HG03354 (cell line): ENCODE measurements around the gene OR13C5.
"Not testable (repeated sequence)": the region's sequence is repeated elsewhere in the genome, so short reads cannot be mapped to it uniquely, and the experiment has no call there.

Source experiments
- ATAC-seq: cut with Tn5 transposase; IDR thresholded peaks from one replicate; pipeline ENCODE4 v1.9.1; 2021; ENCODE audit warnings: mild to moderate bottlenecking; ENCODE audit not compliant: unreplicated experiment, poor library complexity, severe bottlenecking

OR13C5 gene

GRCh38 chr9:104599313-104599712 lies at the start of gene OR13C5:
Gene OR13C5, minus strand, starts transcription at chr9:104599413. Its CDS starts 0 bp downstream, at chr9:104599413.
- not testable (repeated sequence) for ATAC-seq

- no peak for ATAC-seq
These were observed 36.2 kb upstream of the OR13C5 start for GRCh38 chr9:104635456-104635855.

DNA sequence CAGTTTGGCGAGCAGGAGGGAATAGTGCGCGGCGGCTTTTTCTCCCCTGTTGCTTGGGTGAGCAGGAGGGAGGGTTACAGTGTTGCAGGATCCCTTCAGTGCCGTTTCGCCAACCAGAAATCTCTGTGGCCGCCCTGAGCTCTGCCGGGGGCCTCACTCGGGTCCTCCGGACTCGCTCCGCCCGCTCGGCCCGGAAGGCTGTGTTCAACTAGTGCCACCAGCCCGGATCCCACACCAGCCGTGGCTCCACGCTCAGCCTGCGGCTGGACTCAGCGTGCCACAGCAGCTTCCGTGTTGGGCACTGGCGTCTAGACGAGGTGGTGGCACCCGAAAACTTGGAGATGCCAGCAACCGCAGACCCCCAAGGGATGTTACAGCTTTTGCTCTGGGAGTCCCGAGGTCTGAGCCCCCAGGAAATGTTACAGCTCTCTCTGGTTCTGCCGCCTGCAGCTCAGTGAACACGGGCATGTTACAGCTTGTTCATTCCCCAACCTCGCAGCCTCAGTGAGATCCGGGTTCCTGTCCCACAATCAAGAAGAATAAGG lies 34.8 kb upstream of the OR13C5 start:
- no peak for ATAC-seq

- not testable (repeated sequence) for ATAC-seq
These were observed 26.8 kb upstream of the OR13C5 start for GRCh38 chr9:104625964-104626363.

DNA sequence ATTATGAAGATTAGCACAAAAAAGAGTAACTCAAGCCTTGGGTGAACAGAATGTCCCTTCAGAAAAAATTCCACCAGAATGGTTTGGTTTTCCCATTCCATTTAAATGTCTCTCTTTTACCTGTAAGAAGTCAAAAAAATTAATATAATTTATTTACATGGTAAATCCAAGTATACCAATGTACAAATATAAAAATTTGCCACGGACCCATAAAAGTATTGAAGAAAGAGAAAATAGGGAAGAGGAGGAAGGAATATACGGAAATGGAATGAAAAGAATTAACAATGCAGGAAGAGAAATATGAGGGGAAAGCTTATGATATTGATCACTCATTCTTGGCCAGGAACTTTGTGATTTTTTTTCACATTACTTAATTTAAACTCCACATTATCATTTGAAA lies 18.9 kb upstream of the OR13C5 start, which contains the start of gene OR13C9:
OR13C9 (minus strand) TSS at position 101 of the 400 bp plus-strand sequence; CDS start at position 101, 0 bp downstream.
- no peak for ATAC-seq

DNA sequence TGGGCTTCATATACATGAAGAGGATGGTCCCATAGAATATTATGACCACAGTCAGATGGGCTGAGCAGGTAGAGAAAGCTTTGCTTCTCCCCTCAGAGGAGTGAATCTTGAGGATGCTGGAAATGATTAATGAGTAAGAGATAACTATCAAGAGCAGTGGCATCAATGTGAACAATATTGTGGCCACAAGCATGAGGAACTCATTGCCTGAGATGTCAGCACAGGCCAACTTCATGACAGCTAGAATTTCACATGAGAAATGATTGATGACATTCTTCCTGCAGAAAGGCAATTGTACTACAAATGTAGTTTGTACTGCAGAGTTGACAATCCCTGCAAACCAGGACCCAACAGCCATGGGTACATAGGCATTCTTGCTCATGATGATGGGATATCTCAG lies 18.2 kb upstream of the OR13C5 start:
- peak; percentile 59 for ATAC-seq

GRCh38 chr9:104611213-104611612 lies 12.0 kb upstream of the OR13C5 start:
- ATAC-seq = no peak

- ATAC-seq = no peak
These were observed 9.1 kb upstream of the OR13C5 start for GRCh38 chr9:104608336-104608735.

DNA sequence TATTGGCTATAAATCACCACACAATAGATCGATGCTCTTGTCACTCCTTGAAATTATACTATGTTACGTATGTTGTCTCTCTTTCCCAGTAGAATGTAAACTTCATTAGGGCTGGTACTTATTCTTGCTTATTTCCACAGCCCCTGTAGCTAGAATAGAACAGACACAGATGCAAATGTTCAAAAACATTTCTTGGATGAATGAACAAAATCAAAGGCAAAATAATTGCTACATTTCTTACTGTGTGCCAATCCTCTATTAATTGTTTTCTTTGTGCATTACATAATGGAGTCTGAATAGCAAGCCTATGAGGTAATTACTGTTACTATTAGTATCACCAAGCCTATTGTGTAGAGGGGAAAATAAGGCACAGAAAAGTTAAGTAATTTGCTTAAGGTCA lies 6.9 kb upstream of the OR13C5 start:
- no peak for ATAC-seq

- not testable (repeated sequence) for ATAC-seq
These were observed 6.3 kb upstream of the OR13C5 start, which contains the start of gene OR13C2 for GRCh38 chr9:104605527-104605926. Gene OR13C2, minus strand, starts transcription at chr9:104605627. Its CDS starts 0 bp downstream, at chr9:104605627.

GRCh38 chr9:104604801-104605200 lies 5.6 kb upstream of the OR13C5 start:
- peak; percentile 78 for ATAC-seq

DNA sequence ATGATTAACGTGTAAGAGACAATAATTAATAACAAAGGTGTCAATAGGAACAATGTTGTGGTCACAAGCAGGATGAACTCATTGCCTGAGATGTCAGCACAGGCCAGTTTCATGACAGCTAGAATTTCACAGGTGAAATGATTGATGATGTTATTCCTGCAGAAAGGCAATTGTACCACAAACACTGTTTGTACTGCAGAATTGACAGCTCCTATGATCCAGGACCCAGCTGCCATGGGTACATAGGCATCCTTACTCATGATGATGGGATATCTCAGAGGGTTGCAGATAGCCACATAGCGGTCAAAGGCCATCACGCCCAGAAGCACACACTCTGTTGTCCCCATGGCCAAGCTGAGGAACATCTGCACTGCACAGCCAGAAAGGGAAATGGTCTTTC lies 464 bp downstream of the OR13C5 start:
- ATAC-seq = peak; percentile 40

GRCh38 chr9:104589626-104590025 lies 9.6 kb downstream of the OR13C5 start:
- no peak for ATAC-seq

- ATAC-seq = no peak
These were observed 12.6 kb downstream of the OR13C5 start for GRCh38 chr9:104586496-104587180.

- ATAC-seq = no peak
These were observed 18.7 kb downstream of the OR13C5 start for GRCh38 chr9:104580562-104580961.

GRCh38 chr9:104577263-104577662 lies 21.9 kb downstream of the OR13C5 start:
- no peak for ATAC-seq

DNA sequence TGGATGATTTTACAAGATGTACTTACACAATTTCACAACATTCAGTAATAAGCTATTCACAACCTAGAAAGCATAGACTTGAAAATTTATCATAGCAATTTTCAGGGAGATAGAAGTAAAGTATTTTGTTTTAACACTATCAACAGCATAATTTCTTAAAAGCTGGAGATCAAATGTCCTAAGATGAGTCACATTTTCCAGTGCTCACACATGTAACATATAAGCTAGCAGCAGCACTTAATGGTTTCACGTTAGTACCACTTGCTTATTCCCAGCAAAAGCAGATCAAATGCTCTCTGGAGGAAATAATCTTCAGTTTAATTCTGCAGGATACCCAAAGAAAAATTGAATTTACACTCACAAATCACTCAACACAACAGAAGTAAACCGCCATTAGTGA lies 23.8 kb downstream of the OR13C5 start:
- no peak for ATAC-seq

- ATAC-seq = no peak
These were observed 26.6 kb downstream of the OR13C5 start for GRCh38 chr9:104572612-104573011.

GRCh38 chr9:104568868-104569267 lies 30.3 kb downstream of the OR13C5 start, which contains the start of gene OR13C8:
Gene OR13C8, plus strand, starts transcription at chr9:104569168. Its CDS starts 0 bp downstream, at chr9:104569168.
- ATAC-seq = no peak

GRCh38 chr9:104564358-104564757 lies 34.9 kb downstream of the OR13C5 start:
- ATAC-seq = no peak
